ENCODE measurements around the gene VTA1.
"Not testable (repeated sequence)": the region's sequence is repeated elsewhere in the genome, so short reads cannot be mapped to it uniquely, and the experiment has no call there.

VTA1 gene

DNA sequence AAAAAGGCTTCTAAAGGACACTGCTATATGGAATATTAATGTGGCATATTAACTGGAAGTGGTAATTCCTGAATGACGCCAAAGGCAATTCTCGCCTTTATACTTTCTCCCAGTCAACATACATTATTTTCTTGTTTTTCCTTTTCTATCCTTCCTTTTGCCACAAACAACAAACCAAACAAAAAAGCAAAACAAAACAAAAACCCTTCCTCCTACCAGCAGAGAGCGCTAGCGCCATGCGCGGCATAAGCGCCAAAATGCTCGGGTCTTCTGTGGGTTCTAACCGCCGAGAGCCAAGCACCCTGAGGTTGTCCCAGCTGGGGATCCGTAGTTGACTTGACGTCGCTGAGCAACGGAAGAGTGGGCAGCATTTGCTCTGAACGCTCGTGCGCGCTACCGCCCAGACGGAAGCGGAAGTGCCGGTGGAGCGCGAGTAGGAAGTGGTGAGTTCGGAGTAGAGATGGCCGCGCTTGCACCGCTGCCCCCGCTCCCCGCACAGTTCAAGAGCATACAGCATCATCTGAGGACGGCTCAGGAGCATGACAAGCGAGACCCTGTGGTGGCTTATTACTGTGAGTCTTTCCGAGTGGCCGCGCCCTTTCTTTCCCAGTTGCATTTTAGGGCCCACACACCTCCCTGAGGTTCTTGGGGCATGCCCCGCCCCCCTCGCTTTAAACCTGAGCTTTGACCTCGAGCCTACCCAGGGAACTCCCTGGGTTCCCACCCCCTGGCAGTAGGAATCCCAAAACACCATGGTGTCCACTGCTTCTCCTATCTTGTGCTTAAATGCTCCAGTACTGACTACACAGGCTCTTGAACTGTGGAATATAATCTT lies at the start of gene VTA1, which contains the start of gene NMBR:
VTA1 (plus strand) TSS at position 436 of the 835 bp plus-strand sequence; CDS start at position 461, 25 bp downstream.
NMBR (minus strand) TSS at position 295 of the 835 bp plus-strand sequence. CDS start 58,464 bp downstream, outside the sequence.
- DNase-seq (ENCODE audit: low read depth): peak; percentile 89

DNA sequence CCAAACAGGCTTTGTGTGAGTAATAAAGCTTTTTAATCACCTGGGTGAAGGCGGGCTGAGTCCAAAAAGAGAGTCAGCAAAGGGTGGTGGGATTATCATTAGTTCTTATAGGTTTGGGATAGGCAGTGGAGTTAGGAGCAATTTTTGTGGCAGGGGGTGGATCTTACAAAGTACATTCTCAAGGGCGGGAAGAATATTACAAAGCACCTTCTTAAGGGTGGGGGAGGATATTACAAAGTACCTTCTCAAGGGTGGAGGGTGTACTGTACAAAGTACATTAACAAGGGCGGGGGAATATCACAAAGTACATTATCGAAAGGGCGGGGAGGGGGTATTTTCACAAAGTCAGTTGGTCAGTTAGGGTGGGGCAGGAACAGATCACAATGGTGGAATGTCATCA lies 42.2 kb upstream of the VTA1 start:
- DNase-seq (ENCODE audit: low read depth): not testable (repeated sequence)

- not testable (repeated sequence) for DNase-seq (ENCODE audit: low read depth)
These were observed 36.2 kb upstream of the VTA1 start for GRCh38 chr6:142110820-142111219.

DNA sequence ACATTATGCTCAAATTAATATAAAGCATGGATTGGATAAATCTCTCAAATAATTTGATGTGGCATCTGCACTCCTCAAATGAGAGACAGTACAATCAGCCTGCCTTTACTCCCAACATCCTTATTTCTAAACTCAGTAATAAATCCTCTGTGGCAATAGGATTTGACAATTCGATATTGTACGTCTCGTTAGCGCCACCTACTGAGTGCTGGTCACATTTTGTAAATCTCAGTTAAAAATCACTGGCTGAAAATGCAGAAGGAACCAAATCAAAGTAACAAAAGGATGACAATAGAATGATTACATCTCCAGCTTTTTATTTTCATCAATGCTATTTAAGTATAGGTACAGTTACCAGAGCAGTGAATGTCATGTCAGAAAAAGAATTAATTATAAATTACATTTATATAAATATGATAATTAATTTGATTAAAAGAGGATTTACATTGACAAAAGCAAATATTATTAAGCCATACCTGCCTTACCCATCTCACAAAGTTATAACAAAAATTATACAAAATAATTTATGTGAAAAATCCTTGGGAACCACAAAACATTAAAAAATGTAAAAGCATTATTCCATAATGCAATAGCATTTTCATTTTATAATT lies 34.5 kb upstream of the VTA1 start:
- peak; percentile 5 for DNase-seq (ENCODE audit: low read depth)

DNA sequence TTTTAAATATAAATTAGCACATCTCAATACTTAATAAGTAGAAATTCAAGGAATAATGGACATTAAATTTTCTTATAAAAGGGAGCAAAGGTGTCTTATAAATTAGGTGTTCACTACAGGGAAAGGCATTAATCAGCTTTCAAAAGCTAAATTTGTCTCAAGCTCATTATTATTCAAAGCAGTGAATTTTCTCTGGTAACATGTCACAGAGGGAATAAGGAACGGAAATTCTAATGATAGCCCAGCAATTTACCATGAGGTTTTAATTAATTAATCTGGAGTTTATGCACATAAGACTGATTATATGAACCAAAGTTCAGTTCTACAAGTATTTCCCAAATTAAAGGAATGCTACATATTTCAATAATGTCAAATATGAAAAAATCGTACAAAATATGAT lies 29.7 kb upstream of the VTA1 start:
- no peak for DNase-seq (ENCODE audit: low read depth)

DNA sequence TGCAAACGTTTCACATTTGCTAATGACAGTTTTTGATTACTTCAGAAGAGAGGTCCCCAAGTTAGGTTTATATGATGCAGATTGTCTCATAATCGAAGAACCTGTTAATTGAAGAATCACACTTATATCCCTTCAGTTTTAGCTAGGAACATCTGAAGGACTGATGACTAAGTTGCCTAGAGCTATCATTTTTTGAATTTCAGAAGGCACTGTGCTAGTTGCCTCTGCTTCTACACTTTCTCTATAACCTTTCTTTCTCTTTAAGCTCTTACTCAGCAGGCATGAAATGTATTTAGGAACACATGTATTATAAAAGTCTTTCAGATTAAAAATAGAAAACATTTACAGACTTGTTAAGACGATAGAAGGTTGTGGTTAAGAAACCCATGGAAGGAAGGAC lies 28.7 kb upstream of the VTA1 start:
- no peak for DNase-seq (ENCODE audit: low read depth)

DNA sequence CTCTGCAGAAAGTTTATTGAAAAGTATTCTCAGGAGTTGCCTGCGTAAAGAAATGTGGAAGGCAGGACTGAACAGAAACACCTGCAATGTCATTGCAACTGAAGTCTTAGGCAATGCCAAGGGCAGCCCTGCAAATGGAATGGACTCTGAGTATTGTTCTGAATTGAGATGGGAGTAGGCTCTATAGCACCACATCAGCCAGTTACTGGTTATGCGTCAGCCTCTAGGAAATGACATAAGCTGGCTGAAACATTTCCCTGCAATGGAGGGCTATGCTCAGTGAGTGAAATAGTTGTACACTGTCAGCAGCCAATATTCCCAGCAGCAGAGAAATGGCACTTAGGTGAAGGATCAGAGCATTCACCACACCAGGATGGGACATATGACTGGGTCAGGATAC lies 28.1 kb upstream of the VTA1 start:
- DNase-seq (ENCODE audit: low read depth): no peak

GRCh38 chr6:142121342-142121741 lies 25.7 kb upstream of the VTA1 start:
- DNase-seq (ENCODE audit: low read depth): no peak

DNA sequence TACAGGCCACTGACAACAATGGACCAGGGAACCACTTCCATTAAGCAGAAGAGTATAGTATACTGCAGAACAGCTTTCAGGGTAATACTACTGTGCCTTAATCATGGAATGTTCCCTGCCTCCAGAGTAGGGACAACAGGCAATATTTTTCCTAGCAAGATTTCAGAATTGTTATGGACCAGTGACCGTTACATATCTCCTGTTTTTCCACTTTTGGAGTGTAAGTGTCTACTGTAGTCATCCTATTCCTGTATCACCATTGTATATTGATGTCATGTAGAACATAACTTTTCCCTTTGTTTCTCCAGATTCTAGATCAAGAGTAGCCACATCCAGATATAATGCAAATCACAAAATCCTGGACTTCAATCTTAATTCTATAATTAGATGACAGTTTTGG lies 16.2 kb upstream of the VTA1 start:
- DNase-seq (ENCODE audit: low read depth): no peak

- DNase-seq (ENCODE audit: low read depth): no peak
These were observed 14.4 kb upstream of the VTA1 start, which contains the start of gene GJE1 for GRCh38 chr6:142132625-142133024. GJE1 (plus strand) TSS chr6:142132925; CDS start chr6:142133159, 234 bp downstream.

DNA sequence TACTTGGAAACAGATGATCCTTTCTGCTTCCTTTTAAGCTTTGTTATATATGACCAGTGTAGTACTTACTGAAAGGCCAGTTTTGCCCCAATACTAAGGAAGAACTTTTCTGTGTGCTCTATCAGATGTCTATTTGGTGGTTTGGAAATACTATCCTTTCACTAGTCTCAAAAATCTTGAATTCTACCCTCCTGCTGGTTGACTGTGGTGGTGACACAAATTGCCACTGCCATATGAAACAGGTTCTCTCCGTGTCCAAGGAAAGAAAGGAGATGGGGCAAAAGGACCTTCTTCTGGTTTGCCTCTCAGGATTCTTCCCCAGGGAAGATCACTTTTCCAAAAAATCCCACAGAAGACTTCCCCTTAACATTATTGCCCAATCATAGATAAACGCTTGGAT lies 8.2 kb upstream of the VTA1 start:
- DNase-seq (ENCODE audit: low read depth): no peak

DNA sequence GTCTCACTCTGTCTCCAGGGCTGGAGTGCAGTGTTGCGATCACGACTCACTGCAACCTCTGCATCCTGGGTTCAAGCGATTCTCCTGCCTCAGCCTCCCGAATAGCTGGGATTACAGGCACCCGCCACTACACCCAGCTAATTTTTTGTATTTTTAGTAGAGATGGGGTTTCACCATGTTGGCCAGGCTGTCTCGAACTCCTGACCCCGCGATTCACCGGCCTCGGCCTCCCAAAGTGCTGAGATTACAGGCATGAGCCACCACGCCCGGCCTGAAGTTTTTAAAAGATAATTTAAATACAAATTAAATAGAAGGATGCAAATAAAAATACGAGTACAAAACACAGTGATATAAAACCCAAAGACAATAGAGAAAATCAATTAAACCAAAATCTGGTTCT lies 5.5 kb upstream of the VTA1 start:
- not testable (repeated sequence) for DNase-seq (ENCODE audit: low read depth)

- DNase-seq (ENCODE audit: low read depth): no peak
These were observed 5.7 kb downstream of the VTA1 start for GRCh38 chr6:142152746-142153145.

GRCh38 chr6:142153196-142153595 lies 6.1 kb downstream of the VTA1 start:
- no peak for DNase-seq (ENCODE audit: low read depth)

GRCh38 chr6:142154336-142154735 lies 7.3 kb downstream of the VTA1 start:
- DNase-seq (ENCODE audit: low read depth): no peak

DNA sequence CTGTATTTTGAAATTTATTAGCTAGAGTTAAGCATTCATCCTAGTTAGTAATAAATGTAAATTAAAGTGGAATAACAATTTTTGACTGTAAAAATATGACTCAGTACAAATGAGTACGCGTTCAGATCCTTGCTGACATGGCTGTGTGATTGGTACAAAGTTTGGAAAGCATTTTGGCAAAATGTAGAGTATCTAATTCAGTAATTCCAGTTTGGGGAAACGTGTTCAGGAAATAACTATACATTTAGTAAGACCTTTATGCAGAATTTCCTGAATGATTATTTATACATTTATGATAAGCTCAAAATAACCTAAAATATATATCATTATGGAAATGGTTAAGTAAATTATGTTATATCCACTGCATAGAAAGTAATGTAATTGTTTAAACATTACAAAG lies 8.0 kb downstream of the VTA1 start:
- DNase-seq (ENCODE audit: low read depth): no peak

GRCh38 chr6:142155895-142156757 lies 9.1 kb downstream of the VTA1 start:
- DNase-seq (ENCODE audit: low read depth): no peak

DNA sequence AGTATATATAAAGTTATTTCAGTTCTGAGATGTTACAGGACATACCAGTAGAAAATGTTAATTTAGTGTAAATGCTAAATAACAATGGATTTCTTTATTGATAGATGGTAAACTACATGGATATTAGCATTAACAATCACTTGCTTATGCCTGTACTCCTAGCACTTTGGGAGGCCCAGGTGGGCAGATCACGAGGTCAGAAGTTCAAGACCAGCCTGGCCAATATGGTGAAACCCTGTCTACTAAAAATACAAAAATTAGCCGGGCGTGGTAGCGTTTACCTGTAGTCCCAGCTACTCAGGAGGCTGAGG lies 9.7 kb downstream of the VTA1 start:
- not testable (repeated sequence) for DNase-seq (ENCODE audit: low read depth)

- DNase-seq (ENCODE audit: low read depth): no peak
These were observed 15.7 kb downstream of the VTA1 start for GRCh38 chr6:142162780-142163179.

DNA sequence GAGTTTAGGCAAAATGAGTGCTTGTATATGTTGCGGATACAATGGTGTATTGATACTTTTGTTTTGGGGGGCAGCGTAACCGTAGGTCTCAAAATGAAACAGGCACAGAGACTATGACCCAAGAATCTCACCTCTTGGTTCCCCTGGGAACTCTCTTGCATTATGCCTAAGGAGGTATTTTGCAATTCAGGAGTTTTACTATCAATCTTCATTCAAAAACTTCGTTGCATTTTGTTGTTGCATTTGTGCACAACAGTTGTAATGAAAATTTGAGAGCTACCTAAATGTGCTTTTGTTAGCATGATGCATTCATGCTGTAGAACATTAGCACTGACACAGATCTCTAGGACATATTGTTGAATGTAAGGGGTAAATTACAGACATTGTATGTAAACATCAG lies 18.2 kb downstream of the VTA1 start:
- no peak for DNase-seq (ENCODE audit: low read depth)

DNA sequence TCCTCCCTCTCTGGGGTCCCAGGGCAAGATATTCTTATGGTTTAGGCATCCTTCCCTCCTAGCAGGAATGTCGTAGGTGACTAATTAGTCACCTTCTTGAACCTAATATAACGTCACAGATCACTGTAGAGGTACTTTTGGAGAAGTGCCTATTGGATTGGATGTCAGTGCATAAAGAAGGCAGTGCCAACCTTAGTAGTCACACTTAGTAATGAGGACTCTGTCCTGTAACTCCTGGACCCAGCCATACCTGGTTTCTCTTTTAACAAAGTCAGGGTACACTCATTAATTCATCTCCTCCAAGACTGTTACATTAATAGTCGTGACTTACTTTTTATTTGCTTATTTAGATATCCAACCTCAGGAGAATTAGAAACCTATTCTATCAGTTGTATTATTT lies 20.0 kb downstream of the VTA1 start:
- DNase-seq (ENCODE audit: low read depth): no peak

DNA sequence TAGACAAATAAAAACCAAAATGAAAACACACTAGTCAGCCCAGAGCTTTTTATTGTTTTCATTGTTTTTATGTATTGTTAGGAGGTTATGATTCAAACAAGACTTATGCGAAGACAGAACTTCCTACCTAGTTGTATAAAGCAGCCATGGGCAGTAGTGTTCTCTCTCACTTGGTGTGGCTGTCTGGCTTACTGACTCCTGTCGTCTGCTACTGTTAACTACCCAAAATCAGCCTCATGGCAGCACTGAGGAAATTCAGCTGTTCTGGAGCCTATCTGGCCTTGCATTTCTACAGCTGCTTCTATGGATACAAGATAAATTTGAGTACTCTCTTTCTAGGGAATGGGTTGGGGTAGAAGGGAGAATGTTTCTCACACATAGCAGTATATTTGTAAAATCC lies 20.4 kb downstream of the VTA1 start:
- DNase-seq (ENCODE audit: low read depth): no peak

GRCh38 chr6:142171351-142171750 lies 24.3 kb downstream of the VTA1 start:
- DNase-seq (ENCODE audit: low read depth): no peak
